ENCODE data around the gene COL6A3.

The COL6A3 gene

GRCh38 chr2:237452861-237453260 is 38.9 kb upstream of the COL6A3 start:
- H3K4me3 ChIP-seq (ENCODE audit: low read depth in 1 of 5, low read length in 5 of 5): no peak overlapping the region
- H3K27ac ChIP-seq (ENCODE audit: low read depth, low read length): no peak overlapping the region
- H3K9ac ChIP-seq (ENCODE audit: low read length in 5 of 5): no peak overlapping the region
- H3K4me1 ChIP-seq (ENCODE audit: control insufficient read depth in 5 of 5, insufficient read depth in 5 of 5, low read length in 5 of 5): peaks cover 4 to 27% (median 21%) of the 10 kb centered on the region in 5 donors
- H3K27me3 ChIP-seq (ENCODE audit: control insufficient read depth in 5 of 5, insufficient read depth in 4 of 5, low read length in 5 of 5): peaks cover 0 to 32% (median 15%) of the 10 kb centered on the region in 5 donors
- no peaks in the 10 kb centered on the region for H3K9me3 ChIP-seq (ENCODE audit: control insufficient read depth in 5 of 5, low read length in 5 of 5)
- no peaks in the 10 kb centered on the region for H3K36me3 ChIP-seq (ENCODE audit: control insufficient read depth in 5 of 5, insufficient read depth in 5 of 5, low read length in 5 of 5)

GRCh38 chr2:237451643-237452469 is 37.9 kb upstream of the COL6A3 start:
- Histone ChIP-seq H3K9ac (ENCODE audit: low read length in 5 of 5) (no peak overlapping the region), H3K4me1 (ENCODE audit: control insufficient read depth in 5 of 5, insufficient read depth in 5 of 5, low read length in 5 of 5) (peaks cover 4 to 27% (median 21%) of the 10 kb centered on the region in 5 donors), H3K36me3 (ENCODE audit: control insufficient read depth in 5 of 5, insufficient read depth in 5 of 5, low read length in 5 of 5) (no peaks in the 10 kb centered on the region), H3K27me3 (ENCODE audit: control insufficient read depth in 5 of 5, insufficient read depth in 4 of 5, low read length in 5 of 5) (peaks cover 0 to 30% (median 15%) of the 10 kb centered on the region in 5 donors), H3K4me3 (ENCODE audit: low read depth in 1 of 5, low read length in 5 of 5) (peak overlapping the region in 1 of 5 donors; percentile 23), H3K9me3 (ENCODE audit: control insufficient read depth in 5 of 5, low read length in 5 of 5) (no peaks in the 10 kb centered on the region), H3K27ac (ENCODE audit: low read depth, low read length) (no peak overlapping the region)

GRCh38 chr2:237450583-237450982 is 36.6 kb upstream of the COL6A3 start:
- no peak overlapping the region for H3K27ac ChIP-seq (ENCODE audit: low read depth, low read length)
- H3K27me3 ChIP-seq (ENCODE audit: control insufficient read depth in 5 of 5, insufficient read depth in 4 of 5, low read length in 5 of 5): peaks cover 0 to 30% (median 15%) of the 10 kb centered on the region in 5 donors
- H3K4me3 ChIP-seq (ENCODE audit: low read depth in 1 of 5, low read length in 5 of 5): no peak overlapping the region
- no peaks in the 10 kb centered on the region for H3K9me3 ChIP-seq (ENCODE audit: control insufficient read depth in 5 of 5, low read length in 5 of 5)
- peaks cover 4 to 27% (median 21%) of the 10 kb centered on the region in 5 donors for H3K4me1 ChIP-seq (ENCODE audit: control insufficient read depth in 5 of 5, insufficient read depth in 5 of 5, low read length in 5 of 5)
- H3K9ac ChIP-seq (ENCODE audit: low read length in 5 of 5): no peak overlapping the region
- no peaks in the 10 kb centered on the region for H3K36me3 ChIP-seq (ENCODE audit: control insufficient read depth in 5 of 5, insufficient read depth in 5 of 5, low read length in 5 of 5)

GRCh38 chr2:237450108-237450507 is 36.1 kb upstream of the COL6A3 start:
- Histone ChIP-seq H3K9ac (ENCODE audit: low read length in 5 of 5) (no peak overlapping the region), H3K9me3 (ENCODE audit: control insufficient read depth in 5 of 5, low read length in 5 of 5) (no peaks in the 10 kb centered on the region), H3K27me3 (ENCODE audit: control insufficient read depth in 5 of 5, insufficient read depth in 4 of 5, low read length in 5 of 5) (peaks cover 0 to 30% (median 15%) of the 10 kb centered on the region in 5 donors), H3K4me3 (ENCODE audit: low read depth in 1 of 5, low read length in 5 of 5) (no peak overlapping the region), H3K27ac (ENCODE audit: low read depth, low read length) (no peak overlapping the region), H3K4me1 (ENCODE audit: control insufficient read depth in 5 of 5, insufficient read depth in 5 of 5, low read length in 5 of 5) (peaks cover 4 to 27% (median 21%) of the 10 kb centered on the region in 5 donors), H3K36me3 (ENCODE audit: control insufficient read depth in 5 of 5, insufficient read depth in 5 of 5, low read length in 5 of 5) (no peaks in the 10 kb centered on the region)

GRCh38 chr2:237449193-237449881 is 35.4 kb upstream of the COL6A3 start:
- peaks cover 4 to 27% (median 21%) of the 10 kb centered on the region in 5 donors for H3K4me1 ChIP-seq (ENCODE audit: control insufficient read depth in 5 of 5, insufficient read depth in 5 of 5, low read length in 5 of 5)
- H3K27me3 ChIP-seq (ENCODE audit: control insufficient read depth in 5 of 5, insufficient read depth in 4 of 5, low read length in 5 of 5): peaks cover 0 to 30% (median 15%) of the 10 kb centered on the region in 5 donors
- no peak overlapping the region for H3K9ac ChIP-seq (ENCODE audit: low read length in 5 of 5)
- H3K4me3 ChIP-seq (ENCODE audit: low read depth in 1 of 5, low read length in 5 of 5): peak overlapping the region in 1 of 5 donors; percentile 14
- H3K27ac ChIP-seq (ENCODE audit: low read depth, low read length): no peak overlapping the region
- no peaks in the 10 kb centered on the region for H3K9me3 ChIP-seq (ENCODE audit: control insufficient read depth in 5 of 5, low read length in 5 of 5)
- no peaks in the 10 kb centered on the region for H3K36me3 ChIP-seq (ENCODE audit: control insufficient read depth in 5 of 5, insufficient read depth in 5 of 5, low read length in 5 of 5)

- Histone ChIP-seq H3K27me3 (ENCODE audit: control insufficient read depth in 5 of 5, insufficient read depth in 4 of 5, low read length in 5 of 5) (peaks cover 0 to 30% (median 15%) of the 10 kb centered on the region in 5 donors), H3K36me3 (ENCODE audit: control insufficient read depth in 5 of 5, insufficient read depth in 5 of 5, low read length in 5 of 5) (no peaks in the 10 kb centered on the region), H3K4me3 (ENCODE audit: low read depth in 1 of 5, low read length in 5 of 5) (no peak overlapping the region), H3K9me3 (ENCODE audit: control insufficient read depth in 5 of 5, low read length in 5 of 5) (no peaks in the 10 kb centered on the region), H3K27ac (ENCODE audit: low read depth, low read length) (no peak overlapping the region), H3K9ac (ENCODE audit: low read length in 5 of 5) (no peak overlapping the region), H3K4me1 (ENCODE audit: control insufficient read depth in 5 of 5, insufficient read depth in 5 of 5, low read length in 5 of 5) (peaks cover 4 to 27% (median 21%) of the 10 kb centered on the region in 5 donors)
Measured at GRCh38 chr2:237448626-237449025, 34.7 kb upstream of the COL6A3 start.

- Histone ChIP-seq H3K9me3 (ENCODE audit: control insufficient read depth in 5 of 5, low read length in 5 of 5) (no peaks in the 10 kb centered on the region), H3K4me1 (ENCODE audit: control insufficient read depth in 5 of 5, insufficient read depth in 5 of 5, low read length in 5 of 5) (peaks cover 4 to 27% (median 21%) of the 10 kb centered on the region in 5 donors), H3K36me3 (ENCODE audit: control insufficient read depth in 5 of 5, insufficient read depth in 5 of 5, low read length in 5 of 5) (no peaks in the 10 kb centered on the region), H3K9ac (ENCODE audit: low read length in 5 of 5) (no peak overlapping the region), H3K4me3 (ENCODE audit: low read depth in 1 of 5, low read length in 5 of 5) (no peak overlapping the region), H3K27ac (ENCODE audit: low read depth, low read length) (no peak overlapping the region), H3K27me3 (ENCODE audit: control insufficient read depth in 5 of 5, insufficient read depth in 4 of 5, low read length in 5 of 5) (peaks cover 0 to 28% (median 13%) of the 10 kb centered on the region in 5 donors)
Measured at GRCh38 chr2:237448171-237448570, 34.2 kb upstream of the COL6A3 start.

- Histone ChIP-seq H3K9ac (ENCODE audit: low read length in 5 of 5) (no peak overlapping the region), H3K9me3 (ENCODE audit: control insufficient read depth in 5 of 5, low read length in 5 of 5) (no peaks in the 10 kb centered on the region), H3K27ac (ENCODE audit: low read depth, low read length) (no peak overlapping the region), H3K4me3 (ENCODE audit: low read depth in 1 of 5, low read length in 5 of 5) (no peak overlapping the region), H3K27me3 (ENCODE audit: control insufficient read depth in 5 of 5, insufficient read depth in 4 of 5, low read length in 5 of 5) (peaks cover 0 to 32% (median 12%) of the 10 kb centered on the region in 5 donors), H3K4me1 (ENCODE audit: control insufficient read depth in 5 of 5, insufficient read depth in 5 of 5, low read length in 5 of 5) (peaks cover 4 to 27% (median 21%) of the 10 kb centered on the region in 5 donors), H3K36me3 (ENCODE audit: control insufficient read depth in 5 of 5, insufficient read depth in 5 of 5, low read length in 5 of 5) (no peaks in the 10 kb centered on the region)
Measured at GRCh38 chr2:237447496-237447895, 33.5 kb upstream of the COL6A3 start.

- no peak overlapping the region for H3K4me3 ChIP-seq (ENCODE audit: low read depth in 1 of 5, low read length in 5 of 5)
- peaks cover 3 to 25% (median 17%) of the 10 kb centered on the region in 5 donors for H3K4me1 ChIP-seq (ENCODE audit: control insufficient read depth in 5 of 5, insufficient read depth in 5 of 5, low read length in 5 of 5)
- no peaks in the 10 kb centered on the region for H3K9me3 ChIP-seq (ENCODE audit: control insufficient read depth in 5 of 5, low read length in 5 of 5)
- no peak overlapping the region for H3K9ac ChIP-seq (ENCODE audit: low read length in 5 of 5)
- H3K27me3 ChIP-seq (ENCODE audit: control insufficient read depth in 5 of 5, insufficient read depth in 4 of 5, low read length in 5 of 5): peaks cover 0 to 34% (median 5%) of the 10 kb centered on the region in 5 donors
- no peak overlapping the region for H3K27ac ChIP-seq (ENCODE audit: low read depth, low read length)
- no peaks in the 10 kb centered on the region for H3K36me3 ChIP-seq (ENCODE audit: control insufficient read depth in 5 of 5, insufficient read depth in 5 of 5, low read length in 5 of 5)
Measured at GRCh38 chr2:237446338-237446665, 32.3 kb upstream of the COL6A3 start.
